Measurements from ENCODE around the gene PCSK5. TPM values are rescaled to one million over a fixed set of nuclear protein-coding genes. Genes with fewer than 3 reads are reported as not detected.

PCSK5 gene
- total and polyA plus RNA-seq, 12 donors: 2.2 to 31.8 (median 8.4) TPM

DNA sequence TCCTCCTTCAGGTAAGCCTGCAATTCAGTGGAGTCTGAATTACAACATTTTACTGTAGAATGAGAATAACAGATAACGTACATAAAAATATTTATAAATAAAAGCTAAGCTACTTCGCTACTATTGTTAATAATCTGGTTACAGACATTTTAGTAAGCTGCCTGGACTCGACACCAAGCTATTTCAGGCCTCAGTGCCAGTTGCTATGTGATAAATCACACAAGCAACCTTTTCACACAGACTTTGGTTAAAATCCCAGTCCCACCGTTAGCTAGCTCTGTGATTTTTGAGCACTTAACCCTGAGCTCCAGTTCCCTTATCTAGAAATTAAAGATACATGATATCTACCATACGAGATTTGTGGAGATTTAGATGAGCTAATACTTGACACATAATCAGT is 403.8 kb downstream of the PCSK5 start:
- no peak for TF ChIP-seq POLR2A (IDR thresholded peaks at IDR 0.05)
- TF ChIP-seq, protein P1, sequence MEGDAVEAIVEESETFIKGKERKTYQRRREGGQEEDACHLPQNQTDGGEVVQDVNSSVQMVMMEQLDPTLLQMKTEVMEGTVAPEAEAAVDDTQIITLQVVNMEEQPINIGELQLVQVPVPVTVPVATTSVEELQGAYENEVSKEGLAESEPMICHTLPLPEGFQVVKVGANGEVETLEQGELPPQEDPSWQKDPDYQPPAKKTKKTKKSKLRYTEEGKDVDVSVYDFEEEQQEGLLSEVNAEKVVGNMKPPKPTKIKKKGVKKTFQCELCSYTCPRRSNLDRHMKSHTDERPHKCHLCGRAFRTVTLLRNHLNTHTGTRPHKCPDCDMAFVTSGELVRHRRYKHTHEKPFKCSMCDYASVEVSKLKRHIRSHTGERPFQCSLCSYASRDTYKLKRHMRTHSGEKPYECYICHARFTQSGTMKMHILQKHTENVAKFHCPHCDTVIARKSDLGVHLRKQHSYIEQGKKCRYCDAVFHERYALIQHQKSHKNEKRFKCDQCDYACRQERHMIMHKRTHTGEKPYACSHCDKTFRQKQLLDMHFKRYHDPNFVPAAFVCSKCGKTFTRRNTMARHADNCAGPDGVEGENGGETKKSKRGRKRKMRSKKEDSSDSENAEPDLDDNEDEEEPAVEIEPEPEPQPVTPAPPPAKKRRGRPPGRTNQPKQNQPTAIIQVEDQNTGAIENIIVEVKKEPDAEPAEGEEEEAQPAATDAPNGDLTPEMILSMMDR (IDR thresholded peaks at IDR 0.05): no peak
- WGBS, 4 donors: 68 to 83% (median 75%) methylated on average over 5 of the region's 5 CpGs
- no peaks in the 10 kb centered on the region for H3K36me3 ChIP-seq (replicated peaks in 1 of 2)

DNA sequence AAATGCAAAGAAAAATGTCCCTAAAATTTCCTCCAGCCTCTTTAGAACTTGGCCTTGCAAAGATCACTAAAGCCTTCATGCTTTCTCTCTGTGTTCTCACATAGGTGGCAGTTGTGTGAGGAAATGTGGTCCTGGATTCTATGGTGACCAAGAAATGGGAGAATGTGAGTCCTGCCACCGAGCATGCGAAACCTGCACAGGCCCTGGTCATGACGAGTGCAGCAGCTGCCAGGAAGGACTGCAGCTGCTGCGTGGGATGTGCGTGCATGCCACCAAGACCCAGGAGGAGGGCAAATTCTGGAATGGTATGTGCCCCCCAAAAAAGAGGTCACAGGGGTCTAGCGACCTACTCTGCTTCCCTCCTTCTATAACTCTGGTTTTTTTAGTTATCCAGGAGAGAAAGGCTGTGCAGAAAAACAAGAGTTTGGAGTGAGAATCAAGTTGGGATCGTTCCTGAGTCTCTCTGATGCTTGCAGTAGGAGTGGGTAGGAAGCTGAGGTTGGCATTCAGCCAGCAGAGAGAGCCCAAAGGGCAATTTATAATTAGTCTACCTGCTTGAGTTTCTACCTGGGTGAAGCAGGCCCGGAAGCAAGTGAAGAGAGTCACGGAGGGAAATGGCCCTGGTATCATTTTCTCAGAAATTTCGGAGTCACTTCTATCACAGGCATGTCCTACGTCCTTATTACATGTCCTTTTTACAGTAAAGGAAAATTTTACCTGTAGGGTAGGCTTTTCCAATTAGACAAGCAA is 406.3 kb downstream of the PCSK5 start:
- Histone ChIP-seq H3K36me3 (replicated peaks in 1 of 2) (no peaks in the 10 kb centered on the region), H3K27ac (no peak overlapping the region), H3K27me3 (no peaks in the 10 kb centered on the region), H3K9me3 (replicated peaks in 1 of 3) (no peaks in the 10 kb centered on the region), H3K4me1 (replicated peaks in 1 of 2) (no peaks in the 10 kb centered on the region), H3K4me3 (no peak overlapping the region)
- TF ChIP-seq, protein P1 (IDR thresholded peaks at IDR 0.05): no peak
- no peak for TF ChIP-seq POLR2A (IDR thresholded peaks at IDR 0.05)
- no peak for DNase-seq
- WGBS, 4 donors: 91 to 94% (median 92%) methylated on average over 10 to 11 of the region's 11 CpGs
- intact Hi-C loops (cut with DNase I): loop anchor here in 1 of 2 donors (10.0 kb wide), 1 partner anchor 412 kb away; no protein-coding TSS in a partner anchor

More for the DNA sequence above, 403.8 kb downstream of the PCSK5 start:
- Histone ChIP-seq H3K4me3 (no peak overlapping the region), H3K9me3 (replicated peaks in 1 of 3) (no peaks in the 10 kb centered on the region), H3K27ac (no peak overlapping the region), H3K4me1 (replicated peaks in 1 of 2) (no peaks in the 10 kb centered on the region), H3K27me3 (no peaks in the 10 kb centered on the region)
- DNase-seq: no peak
- intact Hi-C loops (cut with DNase I): loop anchor here in 1 of 2 donors (10.0 kb wide), 1 partner anchor 410 kb away; no protein-coding TSS in a partner anchor

DNA sequence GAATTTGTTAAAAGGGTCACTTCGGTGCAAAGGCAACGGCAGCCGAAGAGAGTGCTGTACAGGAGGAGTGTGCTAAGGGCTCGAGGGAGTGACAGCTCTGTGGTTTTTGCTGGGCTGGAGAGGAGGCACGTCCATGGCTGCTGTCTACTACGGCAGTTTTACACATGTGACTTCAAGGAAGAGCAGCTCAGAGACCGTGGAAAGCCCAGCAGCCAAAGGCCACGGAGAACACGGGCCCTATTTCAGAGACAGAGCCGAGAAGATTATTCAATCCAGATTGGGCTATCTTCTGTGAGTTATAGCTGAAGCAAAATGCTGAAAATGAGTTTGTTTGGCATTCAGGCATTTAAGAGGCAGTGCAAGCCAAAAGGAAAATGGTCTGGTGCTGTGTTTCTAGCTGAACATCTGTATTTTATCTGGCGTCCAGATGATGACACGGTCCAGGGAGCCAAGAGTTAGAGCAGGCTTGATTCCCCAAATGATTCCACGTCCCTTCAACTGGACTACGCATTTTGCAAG is 407.3 kb downstream of the PCSK5 start:
- DNase-seq: peak in 4 of 7 donors; percentile 9 to 63 (median 22)
- Histone ChIP-seq H3K36me3 (replicated peaks in 1 of 2) (no peaks in the 10 kb centered on the region), H3K27ac (peak overlapping the region in 2 of 5 donors; percentile 32 to 60), H3K9me3 (replicated peaks in 1 of 3) (no peaks in the 10 kb centered on the region), H3K27me3 (no peaks in the 10 kb centered on the region), H3K4me1 (replicated peaks in 1 of 2) (no peaks in the 10 kb centered on the region), H3K4me3 (no peak overlapping the region)
- 61 to 66% (median 63%) methylated on average over 14 of the region's 14 CpGs for WGBS, 4 donors
- intact Hi-C loops (cut with DNase I): loop anchor here in 1 of 2 donors (10.0 kb wide), 1 partner anchor 413 kb away; no protein-coding TSS in a partner anchor
- TF ChIP-seq POLR2A (IDR thresholded peaks at IDR 0.05): no peak
- TF ChIP-seq, protein P1 (IDR thresholded peaks at IDR 0.05): no peak

DNA sequence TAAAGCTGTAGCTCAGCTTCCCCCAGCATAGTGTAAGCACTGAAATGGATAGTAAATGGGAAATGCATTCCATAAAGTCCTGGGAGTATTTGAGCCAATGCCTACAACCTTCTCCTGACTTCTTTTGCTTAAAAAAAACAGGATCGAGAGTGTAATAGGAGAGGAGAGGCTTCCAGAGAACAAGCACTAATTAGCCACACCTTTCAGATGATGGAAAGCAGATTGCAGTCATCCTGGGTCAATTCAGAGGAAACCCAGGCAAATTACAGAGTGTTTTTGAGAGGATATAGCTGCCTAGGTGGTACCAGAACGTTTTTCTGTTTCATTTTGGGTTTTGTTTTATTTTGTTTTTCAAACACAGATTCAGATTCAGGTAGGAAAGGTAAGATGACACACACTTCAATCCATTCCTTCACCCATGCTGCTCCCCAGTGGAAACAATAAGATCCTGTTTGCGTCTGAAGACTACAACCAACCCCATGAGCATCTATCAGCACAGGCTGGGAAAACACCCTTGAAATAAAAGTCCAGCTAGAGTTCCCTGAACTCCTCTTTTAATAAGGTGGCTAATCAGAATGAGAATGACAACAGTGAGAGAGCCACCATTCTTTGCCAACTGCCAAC is 408.2 kb downstream of the PCSK5 start:
- no peak overlapping the region for H3K4me3 ChIP-seq
- no peak for TF ChIP-seq POLR2A (IDR thresholded peaks at IDR 0.05)
- TF ChIP-seq, protein P1 (IDR thresholded peaks at IDR 0.05): peak in 2 of 6 experiments; percentile 6 to 18
- WGBS, 4 donors: 38 to 53% (median 47%) methylated on average over 3 of the region's 3 CpGs
- H3K27me3 ChIP-seq: no peaks in the 10 kb centered on the region
- H3K27ac ChIP-seq: peak overlapping the region in 1 of 5 donors; percentile 60
- intact Hi-C loops (cut with DNase I): loop anchor here in 1 of 2 donors (10.0 kb wide), 1 partner anchor 414 kb away; no protein-coding TSS in a partner anchor
- no peaks in the 10 kb centered on the region for H3K4me1 ChIP-seq (replicated peaks in 1 of 2)
- H3K9me3 ChIP-seq (replicated peaks in 1 of 3): no peaks in the 10 kb centered on the region
- H3K36me3 ChIP-seq (replicated peaks in 1 of 2): no peaks in the 10 kb centered on the region
- no peak for DNase-seq

All from adrenal gland (tissue), 12 donors.